ENCODE data around the gene SLC12A7. TPM values are rescaled to one million over a fixed set of nuclear protein-coding genes. Genes with fewer than 3 reads are reported as not detected.

Gene SLC12A7
- total and polyA plus RNA-seq, 2 of the 13 experiments (the other 11 are each of a cell fraction or from before 2014, with no cell fraction given): 14.0 to 18.5 TPM

DNA sequence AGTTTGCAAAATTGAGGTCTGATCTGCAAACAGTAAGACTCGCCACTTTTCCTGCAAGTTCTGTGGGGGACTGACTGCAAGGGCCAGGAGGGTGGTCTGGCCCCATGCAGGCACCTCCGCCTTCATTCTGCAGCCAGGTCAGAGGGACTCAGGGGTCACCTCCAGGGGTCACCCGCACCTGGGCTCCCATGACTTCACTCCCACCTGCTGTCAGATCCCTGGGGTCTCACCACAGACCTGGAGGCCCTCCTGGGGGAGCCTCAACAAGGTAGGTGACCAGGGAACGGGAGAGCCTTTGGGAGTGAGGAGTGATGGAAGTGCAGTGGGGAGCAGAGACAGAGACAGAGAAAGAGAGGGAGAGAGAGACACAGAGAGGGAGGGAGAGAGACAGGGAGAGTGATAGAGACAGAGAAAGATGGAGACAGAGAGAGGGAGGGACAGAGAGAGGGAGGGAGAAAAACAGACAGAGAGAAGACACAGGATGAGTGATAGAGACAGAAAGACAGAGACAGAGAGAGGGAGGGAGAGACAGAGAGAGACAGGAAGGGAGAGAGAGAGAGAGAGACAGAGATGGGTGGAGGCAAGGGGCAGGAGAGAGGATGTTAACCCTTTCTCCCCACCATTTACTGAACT is 48.0 kb upstream of the SLC12A7 start:
- intact Hi-C loops (cut with micrococcal nuclease; ENCODE audit: unreplicated experiment) (loop anchor here (2.0 kb wide), 2 partner anchors 17 to 53 kb away; no protein-coding TSS in a partner anchor), in situ Hi-C loops (cut with HindIII; ENCODE audit: extremely low pct_ligation_motif_present, low pct_unique_long_range_greater_than_20kb) (loop anchor here (10.0 kb wide), 1 partner anchor 235 kb away; no protein-coding TSS in a partner anchor)
- no peak for ATAC-seq
- Histone ChIP-seq H3K4me1 (ENCODE audit: insufficient read depth, low read length) (peaks cover 68% of the 10 kb centered on the region), H3K27me3 (ENCODE audit: control insufficient read depth in 1 of 2, insufficient read depth in 2 of 2, low read length in 2 of 2) (peaks cover 10 to 63% of the 10 kb centered on the region in 2 experiments; a peak in 4 of 5 replicates), H3K4me3 (replicated peaks in 1 of 3; ENCODE audit: insufficient read depth in 1 of 3, low read depth in 2 of 3, low read length in 3 of 3) (no peak overlapping the region), H4K20me1 (ENCODE audit: insufficient read depth, low read length) (no peaks in the 10 kb centered on the region), H3K79me2 (ENCODE audit: insufficient read depth, low read length) (no peaks in the 10 kb centered on the region), H3K36me3 (replicated peaks in 1 of 2; ENCODE audit: control insufficient read depth in 1 of 2, insufficient read depth in 2 of 2, low read length in 2 of 2) (no peaks in the 10 kb centered on the region), H3K9me3 (ENCODE audit: low read length) (no peaks in the 10 kb centered on the region), H3K27ac (ENCODE audit: extremely low read length, insufficient read depth, low read length) (no peak overlapping the region), H3K9ac (ENCODE audit: insufficient read depth, low read depth, low read length) (no peak overlapping the region), H2AFZ (ENCODE audit: low read length) (no peak overlapping the region), H3K4me2 (ENCODE audit: low read depth, low read length) (no peak overlapping the region)
- WGBS (ENCODE audit: low lambda C conversion rate): 22% methylated on average over 4 of the region's 4 CpGs
- TF ChIP-seq ZNF652 (CRISPR knock-in tag; IDR thresholded peaks at IDR 0.05; ENCODE audit: borderline replicate concordance, low read depth) (0 out of 2 replicates have a peak, but pooled peaks have one; percentile 35), FOXK1 (CRISPR knock-in tag; IDR thresholded peaks at IDR 0.05; ENCODE audit: borderline replicate concordance, low read depth) (no peak)
- DNase-seq (ENCODE audit: low spot score): no peak
- ChIA-PET POLR2A (interaction anchor here (3.4 kb wide), 1 partner anchor 53 kb away, joined by 53 read pairs; no protein-coding TSS in a partner anchor), CTCF (ENCODE audit: low intra/inter-chr PET ratio, low total read pairs) (no interaction called here)
- FAIRE-seq: no peak
- BruUV-seq (replicated peaks): no TSS peak

DNA sequence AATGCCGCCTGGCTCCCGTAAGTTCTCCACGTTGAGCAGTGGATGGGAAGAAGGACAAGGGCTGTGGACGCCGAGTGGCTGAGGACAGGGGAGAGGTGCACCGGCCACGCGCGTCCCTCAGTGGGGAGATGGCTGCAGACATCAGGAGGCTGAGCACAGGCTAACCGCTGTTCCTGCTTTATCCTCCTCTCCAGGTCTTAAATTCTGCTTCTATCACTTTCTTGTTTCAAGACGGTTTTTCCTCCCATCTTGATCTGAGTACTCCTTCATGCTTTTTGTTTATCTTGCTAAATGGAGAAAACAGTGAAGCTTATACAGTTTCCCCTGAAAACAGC is 47.4 kb upstream of the SLC12A7 start:
- H3K9me3 ChIP-seq (ENCODE audit: low read length): no peaks in the 10 kb centered on the region
- BruUV-seq (replicated peaks): no TSS peak
- ATAC-seq: no peak
- H3K27me3 ChIP-seq (ENCODE audit: control insufficient read depth in 1 of 2, insufficient read depth in 2 of 2, low read length in 2 of 2): peaks cover 7 to 62% of the 10 kb centered on the region in 2 experiments; a peak in 4 of 5 replicates
- H3K79me2 ChIP-seq (ENCODE audit: insufficient read depth, low read length): no peaks in the 10 kb centered on the region
- H3K4me3 ChIP-seq (replicated peaks in 1 of 3; ENCODE audit: insufficient read depth in 1 of 3, low read depth in 2 of 3, low read length in 3 of 3): no peak overlapping the region
- H3K27ac ChIP-seq (ENCODE audit: extremely low read length, insufficient read depth, low read length): no peak overlapping the region
- in situ Hi-C loops (cut with HindIII; ENCODE audit: extremely low pct_ligation_motif_present, low pct_unique_long_range_greater_than_20kb): no loop called here
- H3K4me1 ChIP-seq (ENCODE audit: insufficient read depth, low read length): peaks cover 67% of the 10 kb centered on the region
- intact Hi-C loops (cut with micrococcal nuclease; ENCODE audit: unreplicated experiment): no loop called here
- ChIA-PET POLR2A (no interaction called here), CTCF (ENCODE audit: low intra/inter-chr PET ratio, low total read pairs) (no interaction called here)
- H2AFZ ChIP-seq (ENCODE audit: low read length): no peak overlapping the region
- FAIRE-seq: no peak
- no peaks in the 10 kb centered on the region for H3K36me3 ChIP-seq (replicated peaks in 1 of 2; ENCODE audit: control insufficient read depth in 1 of 2, insufficient read depth in 2 of 2, low read length in 2 of 2)
- WGBS (ENCODE audit: low lambda C conversion rate): 65% methylated on average over 11 of the region's 11 CpGs
- DNase-seq (ENCODE audit: low spot score): no peak
- H4K20me1 ChIP-seq (ENCODE audit: insufficient read depth, low read length): 0 out of 2 replicates have a peak, but pooled peaks cover under 1% of the 10 kb centered on the region
- no peak overlapping the region for H3K4me2 ChIP-seq (ENCODE audit: low read depth, low read length)
- no peak overlapping the region for H3K9ac ChIP-seq (ENCODE audit: insufficient read depth, low read depth, low read length)
- TF ChIP-seq, protein P1, sequence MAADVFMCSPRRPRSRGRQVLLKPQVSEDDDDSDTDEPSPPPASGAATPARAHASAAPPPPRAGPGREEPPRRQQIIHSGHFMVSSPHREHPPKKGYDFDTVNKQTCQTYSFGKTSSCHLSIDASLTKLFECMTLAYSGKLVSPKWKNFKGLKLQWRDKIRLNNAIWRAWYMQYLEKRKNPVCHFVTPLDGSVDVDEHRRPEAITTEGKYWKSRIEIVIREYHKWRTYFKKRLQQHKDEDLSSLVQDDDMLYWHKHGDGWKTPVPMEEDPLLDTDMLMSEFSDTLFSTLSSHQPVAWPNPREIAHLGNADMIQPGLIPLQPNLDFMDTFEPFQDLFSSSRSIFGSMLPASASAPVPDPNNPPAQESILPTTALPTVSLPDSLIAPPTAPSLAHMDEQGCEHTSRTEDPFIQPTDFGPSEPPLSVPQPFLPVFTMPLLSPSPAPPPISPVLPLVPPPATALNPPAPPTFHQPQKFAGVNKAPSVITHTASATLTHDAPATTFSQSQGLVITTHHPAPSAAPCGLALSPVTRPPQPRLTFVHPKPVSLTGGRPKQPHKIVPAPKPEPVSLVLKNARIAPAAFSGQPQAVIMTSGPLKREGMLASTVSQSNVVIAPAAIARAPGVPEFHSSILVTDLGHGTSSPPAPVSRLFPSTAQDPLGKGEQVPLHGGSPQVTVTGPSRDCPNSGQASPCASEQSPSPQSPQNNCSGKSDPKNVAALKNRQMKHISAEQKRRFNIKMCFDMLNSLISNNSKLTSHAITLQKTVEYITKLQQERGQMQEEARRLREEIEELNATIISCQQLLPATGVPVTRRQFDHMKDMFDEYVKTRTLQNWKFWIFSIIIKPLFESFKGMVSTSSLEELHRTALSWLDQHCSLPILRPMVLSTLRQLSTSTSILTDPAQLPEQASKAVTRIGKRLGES (CRISPR knock-in tag; IDR thresholded peaks at IDR 0.05; ENCODE audit: borderline replicate concordance): no peak
- TF ChIP-seq, protein P2, sequence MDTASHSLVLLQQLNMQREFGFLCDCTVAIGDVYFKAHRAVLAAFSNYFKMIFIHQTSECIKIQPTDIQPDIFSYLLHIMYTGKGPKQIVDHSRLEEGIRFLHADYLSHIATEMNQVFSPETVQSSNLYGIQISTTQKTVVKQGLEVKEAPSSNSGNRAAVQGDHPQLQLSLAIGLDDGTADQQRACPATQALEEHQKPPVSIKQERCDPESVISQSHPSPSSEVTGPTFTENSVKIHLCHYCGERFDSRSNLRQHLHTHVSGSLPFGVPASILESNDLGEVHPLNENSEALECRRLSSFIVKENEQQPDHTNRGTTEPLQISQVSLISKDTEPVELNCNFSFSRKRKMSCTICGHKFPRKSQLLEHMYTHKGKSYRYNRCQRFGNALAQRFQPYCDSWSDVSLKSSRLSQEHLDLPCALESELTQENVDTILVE (CRISPR knock-in tag; IDR thresholded peaks at IDR 0.05): no peak
- TF ChIP-seq ZNF605 (CRISPR knock-in tag; IDR thresholded peaks at IDR 0.05) (no peak), ZNF777 (CRISPR knock-in tag; IDR thresholded peaks at IDR 0.05) (no peak), ZNF329 (CRISPR knock-in tag; IDR thresholded peaks at IDR 0.05; ENCODE audit: low read depth) (no peak), ZNF136 (CRISPR knock-in tag; IDR thresholded peaks at IDR 0.05; ENCODE audit: low read depth) (no peak), CBFB (CRISPR knock-in tag; IDR thresholded peaks at IDR 0.05) (no peak), PHF8 (CRISPR knock-in tag; IDR thresholded peaks at IDR 0.05) (no peak), ZKSCAN1 (IDR thresholded peaks at IDR 0.05; ENCODE audit: low read length) (no peak), NFATC3 (CRISPR knock-in tag; IDR thresholded peaks at IDR 0.05) (no peak), TCF7L2 (IDR thresholded peaks at IDR 0.05; ENCODE audit: low read depth, low read length) (no peak)
- TF ChIP-seq, protein P3, sequence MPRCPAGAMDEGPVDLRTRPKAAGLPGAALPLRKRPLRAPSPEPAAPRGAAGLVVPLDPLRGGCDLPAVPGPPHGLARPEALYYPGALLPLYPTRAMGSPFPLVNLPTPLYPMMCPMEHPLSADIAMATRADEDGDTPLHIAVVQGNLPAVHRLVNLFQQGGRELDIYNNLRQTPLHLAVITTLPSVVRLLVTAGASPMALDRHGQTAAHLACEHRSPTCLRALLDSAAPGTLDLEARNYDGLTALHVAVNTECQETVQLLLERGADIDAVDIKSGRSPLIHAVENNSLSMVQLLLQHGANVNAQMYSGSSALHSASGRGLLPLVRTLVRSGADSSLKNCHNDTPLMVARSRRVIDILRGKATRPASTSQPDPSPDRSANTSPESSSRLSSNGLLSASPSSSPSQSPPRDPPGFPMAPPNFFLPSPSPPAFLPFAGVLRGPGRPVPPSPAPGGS (CRISPR knock-in tag; IDR thresholded peaks at IDR 0.05): no peak
